Thoracic aorta endothelial cell (primary cell): ENCODE measurements around the gene GPR161. TPM values are rescaled to one million over a fixed set of nuclear protein-coding genes. Genes with fewer than 3 reads are reported as not detected.

Source experiments
- total RNA-seq: library from RNA; depleted of rRNA; stranded (reverse); fragments of >200 nt; gene quantifications from 2 replicates; pipeline ENCODE4 v1.2.3, GENCODE V29; 2012

Gene GPR161, protein sequence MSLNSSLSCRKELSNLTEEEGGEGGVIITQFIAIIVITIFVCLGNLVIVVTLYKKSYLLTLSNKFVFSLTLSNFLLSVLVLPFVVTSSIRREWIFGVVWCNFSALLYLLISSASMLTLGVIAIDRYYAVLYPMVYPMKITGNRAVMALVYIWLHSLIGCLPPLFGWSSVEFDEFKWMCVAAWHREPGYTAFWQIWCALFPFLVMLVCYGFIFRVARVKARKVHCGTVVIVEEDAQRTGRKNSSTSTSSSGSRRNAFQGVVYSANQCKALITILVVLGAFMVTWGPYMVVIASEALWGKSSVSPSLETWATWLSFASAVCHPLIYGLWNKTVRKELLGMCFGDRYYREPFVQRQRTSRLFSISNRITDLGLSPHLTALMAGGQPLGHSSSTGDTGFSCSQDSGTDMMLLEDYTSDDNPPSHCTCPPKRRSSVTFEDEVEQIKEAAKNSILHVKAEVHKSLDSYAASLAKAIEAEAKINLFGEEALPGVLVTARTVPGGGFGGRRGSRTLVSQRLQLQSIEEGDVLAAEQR
- 15.3 and 19.8 TPM in 2 replicates for total RNA-seq

DNA sequence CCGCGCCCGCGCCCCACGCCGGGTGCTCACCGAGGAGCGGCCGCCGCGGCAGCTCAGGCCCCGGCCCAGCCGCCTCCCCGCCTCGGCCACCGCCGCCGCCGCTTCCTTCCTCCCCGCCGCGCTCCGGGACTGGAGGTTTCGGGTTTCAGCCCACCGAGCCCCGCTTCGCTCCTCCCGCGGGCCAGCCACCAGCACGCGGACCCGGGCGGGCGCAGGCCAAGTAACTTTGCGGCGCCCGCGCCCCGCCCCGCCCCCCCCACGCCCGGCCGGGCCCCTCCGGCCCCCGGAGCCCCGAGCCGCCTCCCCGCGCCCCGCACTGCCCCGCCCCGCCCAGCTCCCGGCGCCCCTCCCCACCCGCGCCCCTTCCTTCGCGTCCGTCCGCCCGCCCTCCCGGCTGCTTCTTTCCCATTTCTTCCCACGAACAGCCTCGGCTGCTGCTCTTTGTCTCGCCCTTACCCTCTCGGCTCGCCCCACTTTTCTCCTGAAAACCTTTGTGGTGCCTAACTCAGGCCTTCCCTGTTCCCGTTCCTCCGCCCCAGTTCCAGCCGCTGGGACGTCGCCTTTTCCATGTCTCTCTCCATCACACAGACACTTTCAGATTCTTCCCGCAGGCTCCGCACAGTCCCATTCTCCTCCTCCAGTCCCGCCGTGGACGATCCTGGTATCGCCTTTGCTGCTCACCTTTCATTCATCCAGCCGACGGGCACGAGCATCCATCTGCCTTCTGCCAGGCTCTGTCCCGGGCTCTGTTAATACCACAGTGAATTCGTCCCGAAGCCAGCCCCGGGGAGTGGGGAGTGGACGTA, at the start of gene GPR161:
TSS of gene GPR161 (minus strand) at position 222 of the 806 bp plus-strand sequence. CDS start 32,080 bp downstream, outside the sequence.

DNA sequence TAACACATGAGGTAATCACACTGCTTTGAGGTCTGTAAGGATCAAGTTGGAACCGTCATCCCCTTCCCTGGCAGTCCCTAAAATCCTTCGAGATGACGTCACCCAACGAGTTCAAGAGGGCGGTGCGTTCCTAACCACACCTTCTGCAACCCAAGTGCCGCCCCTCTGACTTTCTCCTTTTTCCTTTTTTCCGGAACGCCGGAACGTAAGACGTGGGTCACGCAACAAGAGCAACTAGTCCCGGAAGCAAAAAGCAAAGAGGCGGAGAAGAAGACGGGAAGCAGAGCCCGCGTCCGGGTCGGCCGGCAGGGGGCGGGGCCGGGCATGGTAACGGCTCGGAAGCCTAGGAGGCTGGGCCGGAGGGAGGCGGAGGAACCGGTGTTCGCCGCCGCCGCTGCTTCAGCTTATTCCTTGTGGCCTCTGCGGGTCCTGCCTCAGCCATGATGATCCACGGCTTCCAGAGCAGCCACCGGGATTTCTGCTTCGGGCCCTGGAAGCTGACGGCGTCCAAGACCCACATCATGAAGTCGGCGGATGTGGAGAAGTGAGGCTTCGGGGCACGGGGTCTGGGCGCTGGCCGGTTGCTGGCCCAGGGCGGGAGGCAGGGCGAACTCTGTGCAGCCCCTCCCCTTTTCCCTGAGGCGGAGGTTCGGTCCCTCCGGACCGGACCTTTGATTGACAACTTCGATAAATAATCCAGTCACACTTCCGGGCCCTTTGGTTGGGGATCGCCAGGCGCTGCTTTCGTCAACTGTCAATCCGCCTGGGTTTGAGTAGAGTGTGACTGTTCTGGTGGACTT, 42.1 kb upstream of the GPR161 start, which contains the start of gene TIPRL:
TSS of gene TIPRL (plus strand) at position 325 of the 800 bp plus-strand sequence. CDS start at position 441, 116 bp downstream.

Other genes starting within 250 kb of the GPR161 start
- gene ADCY10, start 222.8 kb downstream of the GPR161 start, total RNA-seq, result under 0.01 and 0.07 TPM in 2 replicates
- 70.0 and 77.1 TPM in 2 replicates for gene DCAF6, start 200.2 kb downstream of the GPR161 start, total RNA-seq
- 28.9 and 33.5 TPM in 2 replicates for gene MPC2, start 199.9 kb downstream of the GPR161 start, total RNA-seq
- 49.8 and 50.9 TPM in 2 replicates for gene TIPRL, start 42.0 kb upstream of the GPR161 start, total RNA-seq
- 54.0 and 62.9 TPM in 2 replicates for gene SFT2D2, start 89.1 kb upstream of the GPR161 start, total RNA-seq
- 0.80 and 1.0 TPM in 2 replicates for gene TBX19, start 143.9 kb upstream of the GPR161 start, total RNA-seq